ENCODE measurements around the gene PODXL2. TPM values are rescaled to one million over a fixed set of nuclear protein-coding genes. Genes with fewer than 3 reads are reported as not detected.

Gene PODXL2
- total RNA-seq, 3 donors from 2014 or later: 3.4 to 5.9 (median 4.3) TPM

GRCh38 chr3:127720985-127721935, 92.3 kb downstream of the PODXL2 start:
- Mint-ChIP-seq H3K36me3 (ENCODE audit: insufficient read depth) (no peaks in the 10 kb centered on the region), H3K27me3 (ENCODE audit: low read depth) (peaks cover 10% of the 10 kb centered on the region), H3K9me3 (no peaks in the 10 kb centered on the region), H3K4me1 (ENCODE audit: low read depth) (no peaks in the 10 kb centered on the region), H3K4me3 (no peak overlapping the region)
- ATAC-seq (no peak), DNase-seq (no peak)

GRCh38 chr3:127722091-127722784, 93.3 kb downstream of the PODXL2 start:
- no peaks in the 10 kb centered on the region for H3K36me3 Mint-ChIP-seq (ENCODE audit: insufficient read depth)
- peaks cover 8% of the 10 kb centered on the region for H3K27me3 Mint-ChIP-seq (ENCODE audit: low read depth)
- DNase-seq (no peak), ATAC-seq (no peak)
- H3K4me3 Mint-ChIP-seq: no peak overlapping the region
- no peaks in the 10 kb centered on the region for H3K4me1 Mint-ChIP-seq (ENCODE audit: low read depth)
- no peaks in the 10 kb centered on the region for H3K9me3 Mint-ChIP-seq

Other genes with a start within 250 kb of the PODXL2 start
- gene TPRA1, start 38.5 kb upstream of the PODXL2 start, total RNA-seq: 10 to 100 TPM; 37.8 to 39.2 (median 38.9) TPM
- gene MCM2, start 30.8 kb upstream of the PODXL2 start, total RNA-seq: 100 to 1,000 TPM; 284 to 362 (median 320) TPM
- 1 to 10 TPM; 4.7 to 8.8 (median 6.1) TPM for gene ABTB1, start 43.8 kb downstream of the PODXL2 start, total RNA-seq
- gene MGLL, start 193.3 kb downstream of the PODXL2 start, total RNA-seq: 1 to 10 TPM; 2.2 to 8.0 (median 2.6) TPM